Measurements from ENCODE around the gene ATXN10. TPM values are rescaled to one million over a fixed set of nuclear protein-coding genes. Genes with fewer than 3 reads are reported as not detected.

Gene ATXN10
- total RNA-seq, 2 experiments from 2014 or later, result 114 to 121 TPM

DNA sequence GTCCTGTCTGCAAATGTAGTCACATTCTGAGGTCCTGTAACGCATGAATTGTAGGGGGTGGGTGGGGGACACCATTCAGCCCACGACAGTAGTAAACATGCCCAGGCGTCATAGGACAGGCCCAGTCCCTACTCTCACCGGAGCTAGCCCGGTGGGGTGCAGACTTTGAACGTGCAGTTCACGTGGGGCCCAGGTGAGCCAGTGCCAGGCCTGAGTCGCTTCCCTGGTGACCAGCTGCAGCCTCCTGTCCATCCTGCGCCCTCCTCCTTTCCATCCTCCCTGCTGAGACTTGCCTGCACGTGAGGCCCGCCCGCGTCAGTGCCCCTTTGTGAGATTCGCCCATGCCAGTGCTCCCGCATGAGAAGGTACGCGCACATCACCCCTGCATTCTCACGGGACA, 188.6 kb downstream of the ATXN10 start:
- Mint-ChIP-seq H3K27ac (no peak overlapping the region), H3K27me3 (peaks cover 17% of the 10 kb centered on the region), H3K9me3 (peaks cover 3% of the 10 kb centered on the region), H3K4me1 (ENCODE audit: low read depth) (peaks cover 7% of the 10 kb centered on the region), H3K36me3 (ENCODE audit: low read depth) (peaks cover 12% of the 10 kb centered on the region), H3K4me3 (no peak overlapping the region)
- ChIA-PET POLR2A (no interaction called here), CTCF (no interaction called here)
- TF ChIP-seq, protein P1, sequence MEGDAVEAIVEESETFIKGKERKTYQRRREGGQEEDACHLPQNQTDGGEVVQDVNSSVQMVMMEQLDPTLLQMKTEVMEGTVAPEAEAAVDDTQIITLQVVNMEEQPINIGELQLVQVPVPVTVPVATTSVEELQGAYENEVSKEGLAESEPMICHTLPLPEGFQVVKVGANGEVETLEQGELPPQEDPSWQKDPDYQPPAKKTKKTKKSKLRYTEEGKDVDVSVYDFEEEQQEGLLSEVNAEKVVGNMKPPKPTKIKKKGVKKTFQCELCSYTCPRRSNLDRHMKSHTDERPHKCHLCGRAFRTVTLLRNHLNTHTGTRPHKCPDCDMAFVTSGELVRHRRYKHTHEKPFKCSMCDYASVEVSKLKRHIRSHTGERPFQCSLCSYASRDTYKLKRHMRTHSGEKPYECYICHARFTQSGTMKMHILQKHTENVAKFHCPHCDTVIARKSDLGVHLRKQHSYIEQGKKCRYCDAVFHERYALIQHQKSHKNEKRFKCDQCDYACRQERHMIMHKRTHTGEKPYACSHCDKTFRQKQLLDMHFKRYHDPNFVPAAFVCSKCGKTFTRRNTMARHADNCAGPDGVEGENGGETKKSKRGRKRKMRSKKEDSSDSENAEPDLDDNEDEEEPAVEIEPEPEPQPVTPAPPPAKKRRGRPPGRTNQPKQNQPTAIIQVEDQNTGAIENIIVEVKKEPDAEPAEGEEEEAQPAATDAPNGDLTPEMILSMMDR (IDR thresholded peaks at IDR 0.05), result no peak
- ATAC-seq, result no peak
- intact Hi-C loops (cut with micrococcal nuclease), result no loop called here
- no peak for DNase-seq

DNA sequence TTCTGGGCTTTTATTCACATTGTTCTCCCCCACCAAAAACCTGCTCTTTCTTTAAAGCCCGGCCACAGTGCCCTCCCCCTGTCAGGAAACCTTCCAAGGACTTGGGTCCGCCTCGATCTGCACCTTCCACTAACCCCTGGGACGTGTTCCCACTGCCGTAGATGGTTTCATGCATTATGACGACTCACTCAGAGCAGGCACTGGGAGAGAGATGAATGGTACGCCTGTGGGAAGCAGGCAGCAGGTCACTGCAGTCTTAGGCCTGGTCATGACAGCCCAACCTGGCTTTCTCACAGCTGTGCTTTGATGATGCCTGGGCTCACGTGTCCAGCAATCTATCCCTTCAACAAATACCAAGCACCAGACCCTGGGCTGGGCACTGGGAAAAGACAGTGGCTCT, 189.6 kb downstream of the ATXN10 start:
- H3K4me3 Mint-ChIP-seq, result no peak overlapping the region
- ATAC-seq (no peak), DNase-seq (no peak)
- ChIA-PET POLR2A (no interaction called here), CTCF (no interaction called here)
- no peak overlapping the region for H3K27ac Mint-ChIP-seq
- peaks cover 11% of the 10 kb centered on the region for H3K36me3 Mint-ChIP-seq (ENCODE audit: low read depth)
- H3K9me3 Mint-ChIP-seq, result peaks cover 3% of the 10 kb centered on the region
- intact Hi-C loops (cut with micrococcal nuclease), result no loop called here
- peaks cover 25% of the 10 kb centered on the region for H3K27me3 Mint-ChIP-seq
- TF ChIP-seq, protein P1 (IDR thresholded peaks at IDR 0.05), result no peak
- peaks cover 7% of the 10 kb centered on the region for H3K4me1 Mint-ChIP-seq (ENCODE audit: low read depth)

DNA sequence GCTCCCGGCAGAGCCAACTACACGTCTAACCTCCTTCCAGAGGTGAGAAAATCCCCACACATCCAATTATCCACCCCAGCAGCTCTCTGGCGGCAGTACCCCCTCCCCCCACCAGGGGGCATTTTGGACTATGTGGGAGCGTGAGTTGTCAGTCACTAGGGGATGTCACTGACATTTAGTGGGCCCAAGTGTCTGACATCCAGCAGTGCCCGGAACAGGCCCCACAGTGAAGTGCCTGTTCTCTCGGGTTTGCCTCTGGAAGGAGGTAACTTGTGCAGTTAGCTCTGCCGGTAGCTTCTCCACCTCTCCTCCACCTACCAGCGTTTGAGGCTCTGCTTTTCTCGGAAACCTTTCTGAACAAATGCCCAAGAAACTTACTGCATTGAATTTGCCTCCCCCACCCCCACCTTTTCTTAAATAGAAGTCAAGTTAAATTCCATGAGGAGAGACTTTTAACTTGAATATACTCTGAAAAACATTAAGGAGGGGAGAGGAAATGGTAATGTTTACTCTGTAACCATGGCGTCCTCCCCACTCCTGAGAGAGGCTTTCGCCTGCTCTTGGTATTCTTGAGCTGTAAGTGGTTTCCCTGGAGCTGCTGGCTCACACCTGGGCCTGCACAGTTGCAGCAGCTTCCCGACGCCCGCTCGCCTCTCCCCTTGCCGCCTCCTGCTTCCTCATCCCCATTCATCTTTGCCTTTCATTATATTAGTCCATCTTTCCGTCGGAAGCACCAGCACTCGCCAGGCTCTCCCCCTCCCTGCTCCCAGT, 192.5 kb downstream of the ATXN10 start:
- intact Hi-C loops (cut with micrococcal nuclease), result loop anchor here (2.0 kb wide), 1 partner anchor 111 kb away; no protein-coding TSS in a partner anchor
- CTCF ChIA-PET, result interaction anchor here (0.6 to 3.4 kb wide), 30 partner anchors 10 to 332 kb away, joined by 3 to 33 read pairs (median 3); partner anchors contain the start of gene ATXN10
- TF ChIP-seq, protein P1 (IDR thresholded peaks at IDR 0.05), result peak; percentile 97
- POLR2A ChIA-PET, result interaction anchor here (0.6 to 1.2 kb wide), 2 partner anchors 13 to 473 kb away, joined by 3 to 4 read pairs; no protein-coding TSS in a partner anchor
- peak; percentile 86 for DNase-seq
- Mint-ChIP-seq H3K4me3 (no peak overlapping the region), H3K9me3 (peaks cover 3% of the 10 kb centered on the region), H3K36me3 (ENCODE audit: low read depth) (peaks cover 6% of the 10 kb centered on the region), H3K27me3 (peaks cover 39% of the 10 kb centered on the region), H3K4me1 (ENCODE audit: low read depth) (peaks cover 7% of the 10 kb centered on the region), H3K27ac (no peak overlapping the region)
- peak; percentile 94 for ATAC-seq

DNA sequence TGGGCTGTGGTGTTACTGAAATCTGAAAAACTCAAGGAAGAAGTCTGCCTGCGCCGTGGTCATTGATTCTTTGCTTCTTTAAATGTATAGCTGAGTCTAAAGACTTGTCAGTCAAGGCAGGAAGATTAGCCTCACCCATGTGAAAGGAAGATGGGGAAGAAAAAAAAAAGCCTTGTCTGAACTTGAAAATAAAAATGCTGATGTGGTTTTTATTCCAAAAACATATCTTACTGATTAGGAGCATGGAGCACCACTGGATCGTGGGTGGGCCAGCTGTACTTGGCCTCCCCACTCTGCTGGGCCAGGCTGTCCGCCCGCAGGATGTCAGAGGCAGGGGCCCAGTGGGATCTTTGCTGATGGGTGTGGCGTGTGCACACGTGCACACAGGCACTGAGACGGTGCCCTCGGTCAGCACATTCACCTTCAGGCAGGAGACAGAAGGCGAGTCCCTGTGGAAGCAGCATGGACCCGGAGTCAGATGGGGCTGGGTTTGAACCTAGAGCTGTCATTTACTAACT, 193.4 kb downstream of the ATXN10 start:
- Mint-ChIP-seq H3K27me3 (peaks cover 39% of the 10 kb centered on the region), H3K4me1 (ENCODE audit: low read depth) (peaks cover 7% of the 10 kb centered on the region), H3K36me3 (ENCODE audit: low read depth) (peaks cover 2% of the 10 kb centered on the region), H3K9me3 (peaks cover 3% of the 10 kb centered on the region), H3K4me3 (no peak overlapping the region), H3K27ac (no peak overlapping the region)
- TF ChIP-seq, protein P1 (IDR thresholded peaks at IDR 0.05), result no peak
- POLR2A ChIA-PET, result no interaction called here
- no peak for ATAC-seq
- no peak for DNase-seq
- intact Hi-C loops (cut with micrococcal nuclease), result loop anchor here (2.0 kb wide), 1 partner anchor 110 kb away; no protein-coding TSS in a partner anchor
- CTCF ChIA-PET, result interaction anchor here (0.6 to 3.4 kb wide), 9 partner anchors 9 to 241 kb away, joined by 3 to 33 read pairs (median 7); no protein-coding TSS in a partner anchor

All from activated CD8-positive, alpha-beta T cell treated with anti-CD3 and anti-CD28 coated beads for 36 hours (primary cell).